WTC11 (cell line): ENCODE data around the gene MRPS27. TPM values are rescaled to one million over a fixed set of nuclear protein-coding genes. Genes with fewer than 3 reads are reported as not detected.

Experiments
- ATAC-seq: fragments of 200-7000 bp; cut with Tn5 transposase; 2 replicates; pipeline ENCODE4 v1.10.0; 2021; ENCODE audit warnings: mild to moderate bottlenecking, moderate library complexity
- CTCF ChIA-PET: fragments of 300-600 bp; sonication (Branson Sonifier 250); formaldehyde crosslinking; loops from one replicate; lab custom pipeline; 2021; ENCODE audit warnings: antibody characterized with exemption; lab: Charles Lee
- POLR2A ChIA-PET: fragments of 350-600 bp; sonication (Branson Sonifier 250); formaldehyde crosslinking; loops from one replicate; lab custom pipeline; 2021; ENCODE audit warnings: antibody characterized with exemption; lab: Charles Lee
- DNase-seq: peaks from one replicate; pipeline ENCODE4 v3.0.0; 2021; ENCODE audit warnings: low spot score
- H3K27ac Mint-ChIP-seq: 2 replicates; pipeline ENCODE4 v1.8.0; 2021; ENCODE audit warnings: mixed read lengths
- H3K27me3 Mint-ChIP-seq: 2 replicates; pipeline ENCODE4 v1.8.0; 2021; ENCODE audit warnings: low read depth, mild to moderate bottlenecking, moderate library complexity, mixed read lengths
- H3K36me3 Mint-ChIP-seq: 2 replicates; pipeline ENCODE4 v1.8.0; 2021; ENCODE audit warnings: mixed read lengths
- H3K4me1 Mint-ChIP-seq: 2 replicates; pipeline ENCODE4 v1.8.0; 2022; ENCODE audit warnings: mixed read lengths
- H3K4me3 Mint-ChIP-seq: 2 replicates; pipeline ENCODE4 v1.8.0; 2021; ENCODE audit warnings: mild to moderate bottlenecking, moderate library complexity, mixed read lengths
- H3K9me3 Mint-ChIP-seq: 2 replicates; pipeline ENCODE4 v1.8.0; 2021; ENCODE audit warnings: mixed read lengths
- ATF2 ChIP-seq: sonication (generic); formaldehyde crosslinking; IDR thresholded peaks from 2 replicates; pipeline ENCODE4 v1.8.1; 2022; ENCODE audit warnings: low read depth, missing genetic modification reagents, borderline replicate concordance
- CBFB ChIP-seq: sonication (generic); formaldehyde crosslinking; IDR thresholded peaks from 2 replicates; pipeline ENCODE4 v1.8.1; 2022; ENCODE audit warnings: mild to moderate bottlenecking, low read depth, missing genetic modification reagents
- CDX4 ChIP-seq: fragments of 250-450 bp; sonication (Bioruptor Pico); IDR thresholded peaks from 2 replicates; pipeline ENCODE4 v1.9.0; 2021; ENCODE audit warnings: moderate library complexity, mild to moderate bottlenecking, inconsistent platforms, borderline replicate concordance
- CREM ChIP-seq: sonication (generic); formaldehyde crosslinking; IDR thresholded peaks from 2 replicates; pipeline ENCODE4 v1.8.1; 2022; ENCODE audit warnings: mild to moderate bottlenecking, missing genetic modification reagents, moderate library complexity
- CTCF ChIP-seq: fragments of 200-600 bp; IDR thresholded peaks from 2 replicates; pipeline ENCODE4 v1.8.0; 2022; ENCODE audit warnings: antibody characterized with exemption
- EMX1 ChIP-seq: fragments of 250-450 bp; sonication (Bioruptor Pico); IDR thresholded peaks from 2 replicates; pipeline ENCODE4 v1.8.0; 2021; ENCODE audit warnings: mild to moderate bottlenecking
- ERG ChIP-seq: fragments of 250-450 bp; sonication (Bioruptor Pico); IDR thresholded peaks from 2 replicates; pipeline ENCODE4 v1.8.0; 2021; ENCODE audit warnings: mild to moderate bottlenecking
- FOXJ3 ChIP-seq: sonication (generic); formaldehyde crosslinking; IDR thresholded peaks from 2 replicates; pipeline ENCODE4 v1.9.0; 2021; ENCODE audit warnings: missing genetic modification reagents, mild to moderate bottlenecking, borderline replicate concordance
- FOXP1 ChIP-seq: sonication (generic); formaldehyde crosslinking; IDR thresholded peaks from 2 replicates; pipeline ENCODE4 v1.8.0; 2022; ENCODE audit warnings: missing genetic modification reagents, mild to moderate bottlenecking, moderate library complexity, borderline replicate concordance
- HMGA2 ChIP-seq: fragments of 250-450 bp; sonication (Bioruptor Pico); IDR thresholded peaks from 2 replicates; pipeline ENCODE4 v1.4.0; 2021; ENCODE audit warnings: mild to moderate bottlenecking, moderate library complexity
- JUN ChIP-seq: sonication (generic); formaldehyde crosslinking; IDR thresholded peaks from 2 replicates; pipeline ENCODE4 v1.8.0; 2023; ENCODE audit warnings: mild to moderate bottlenecking, missing genetic modification reagents
- KAT7 ChIP-seq: sonication (generic); formaldehyde crosslinking; IDR thresholded peaks from 2 replicates; pipeline ENCODE4 v1.8.1; 2023; ENCODE audit warnings: missing genetic modification reagents, mild to moderate bottlenecking, borderline replicate concordance
- MLX ChIP-seq: sonication (generic); formaldehyde crosslinking; IDR thresholded peaks from 2 replicates; pipeline ENCODE4 v1.8.1; 2023; ENCODE audit warnings: mild to moderate bottlenecking, missing genetic modification reagents, moderate library complexity
- NR3C1 ChIP-seq: sonication (generic); formaldehyde crosslinking; conservative IDR thresholded peaks from 2 replicates; pipeline ENCODE4 v1.8.1; 2023; ENCODE audit warnings: low read depth, mild to moderate bottlenecking, missing genetic modification reagents
- OVOL2 ChIP-seq: fragments of 250-450 bp; sonication (Bioruptor Pico); IDR thresholded peaks from 2 replicates; pipeline ENCODE4 v1.9.0; 2021; ENCODE audit warnings: mild to moderate bottlenecking, borderline replicate concordance
- RELA ChIP-seq: sonication (generic); formaldehyde crosslinking; IDR thresholded peaks from 2 replicates; pipeline ENCODE4 v1.8.1; 2022; ENCODE audit warnings: missing genetic modification reagents, mild to moderate bottlenecking, borderline replicate concordance
- SOX15 ChIP-seq: fragments of 250-450 bp; sonication (Bioruptor Pico); IDR thresholded peaks from 2 replicates; pipeline ENCODE4 v1.9.0; 2021; ENCODE audit warnings: mild to moderate bottlenecking
- SP1 ChIP-seq: sonication (generic); formaldehyde crosslinking; conservative IDR thresholded peaks from 2 replicates; pipeline ENCODE4 v1.8.1; 2022; ENCODE audit warnings: missing genetic modification reagents
- USF1 ChIP-seq: sonication (generic); formaldehyde crosslinking; IDR thresholded peaks from 2 replicates; pipeline ENCODE4 v1.8.0; 2022; ENCODE audit warnings: mild to moderate bottlenecking, missing genetic modification reagents
- ZNF317 ChIP-seq: sonication (generic); formaldehyde crosslinking; IDR thresholded peaks from 2 replicates; pipeline ENCODE4 v1.8.1; 2023; ENCODE audit warnings: low read depth, mild to moderate bottlenecking, moderate library complexity, missing genetic modification reagents, borderline replicate concordance
- ZSCAN18 ChIP-seq: fragments of 250-450 bp; sonication (Bioruptor Pico); IDR thresholded peaks from 2 replicates; pipeline ENCODE4 v2.1.2; 2022; ENCODE audit warnings: mild to moderate bottlenecking, moderate library complexity
- total RNA-seq: library from RNA; stranded (reverse); gene quantifications from 3 replicates; pipeline ENCODE4 v1.2.3, GENCODE V29; 2021

Gene MRPS27
- total RNA-seq, 1 experiment from 2014 or later, result 80.1 TPM

- ChIA-PET POLR2A (no interaction called here), CTCF (interaction anchor here (0.6 kb wide), 1 partner anchor 478 kb away, joined by 3 read pairs; no protein-coding TSS in a partner anchor)
- H3K9me3 Mint-ChIP-seq, result peaks cover 8% of the 10 kb centered on the region
- peak; percentile 52 for ATAC-seq
- peak overlapping the region; percentile 71 for H3K27ac Mint-ChIP-seq
- peaks cover 34% of the 10 kb centered on the region for H3K36me3 Mint-ChIP-seq
- no peak for DNase-seq
- H3K4me1 Mint-ChIP-seq, result peaks cover 34% of the 10 kb centered on the region
- TF ChIP-seq FOXP1 (CRISPR knock-in tag), result no peak
- no peak for TF ChIP-seq SP1 (CRISPR knock-in tag)
- no peak overlapping the region for H3K4me3 Mint-ChIP-seq
- no peaks in the 10 kb centered on the region for H3K27me3 Mint-ChIP-seq
Observed at GRCh38 chr5:72363166-72363802, 43.2 kb upstream of the MRPS27 start.

GRCh38 chr5:72359886-72360285 lies 39.8 kb upstream of the MRPS27 start:
- no peak for TF ChIP-seq JUN (CRISPR knock-in tag)
- TF ChIP-seq ZNF317 (CRISPR knock-in tag), result no peak
- no peak for TF ChIP-seq OVOL2 (CRISPR knock-in tag)
- TF ChIP-seq ATF2, result no peak
- no peak for TF ChIP-seq CTCF
- no peak for TF ChIP-seq SOX15
- TF ChIP-seq USF1, result no peak
- TF ChIP-seq EMX1 (CRISPR knock-in tag), result no peak
- no peak for TF ChIP-seq CREM (CRISPR knock-in tag)
- TF ChIP-seq NR3C1 (CRISPR knock-in tag), result no peak
- TF ChIP-seq CDX4 (CRISPR knock-in tag), result no peak
- TF ChIP-seq ERG (CRISPR knock-in tag), result no peak
- no peak for TF ChIP-seq MLX (CRISPR knock-in tag)
- TF ChIP-seq FOXJ3, result no peak
- no peak for TF ChIP-seq CBFB (CRISPR knock-in tag)
- no peak for TF ChIP-seq HMGA2 (CRISPR knock-in tag)
- no peak for TF ChIP-seq KAT7 (CRISPR knock-in tag)
- TF ChIP-seq RELA (CRISPR knock-in tag), result no peak
- TF ChIP-seq ZSCAN18 (CRISPR knock-in tag), result no peak
- H3K9me3 Mint-ChIP-seq, result peaks cover 8% of the 10 kb centered on the region
- CTCF ChIA-PET, result no interaction called here
- POLR2A ChIA-PET, result interaction anchor here (0.7 kb wide), 1 partner anchor 1139 kb away, joined by 5 read pairs; the partner anchor contains the start of gene BTF3
- no peak overlapping the region for H3K4me3 Mint-ChIP-seq
- peaks cover 26% of the 10 kb centered on the region for H3K4me1 Mint-ChIP-seq
- DNase-seq (no peak), ATAC-seq (no peak)
- H3K27me3 Mint-ChIP-seq, result no peaks in the 10 kb centered on the region
- peaks cover 37% of the 10 kb centered on the region for H3K36me3 Mint-ChIP-seq
- H3K27ac Mint-ChIP-seq, result no peak overlapping the region
